Germinal center (tissue), 1 donor: ENCODE results near the gene KMT2B.

Source experiments
- DNase-seq: peaks from one replicate; pipeline ENCODE4 v3.0.0; 2012; ENCODE audit warnings: mixed read lengths, low spot score

Gene KMT2B

DNA sequence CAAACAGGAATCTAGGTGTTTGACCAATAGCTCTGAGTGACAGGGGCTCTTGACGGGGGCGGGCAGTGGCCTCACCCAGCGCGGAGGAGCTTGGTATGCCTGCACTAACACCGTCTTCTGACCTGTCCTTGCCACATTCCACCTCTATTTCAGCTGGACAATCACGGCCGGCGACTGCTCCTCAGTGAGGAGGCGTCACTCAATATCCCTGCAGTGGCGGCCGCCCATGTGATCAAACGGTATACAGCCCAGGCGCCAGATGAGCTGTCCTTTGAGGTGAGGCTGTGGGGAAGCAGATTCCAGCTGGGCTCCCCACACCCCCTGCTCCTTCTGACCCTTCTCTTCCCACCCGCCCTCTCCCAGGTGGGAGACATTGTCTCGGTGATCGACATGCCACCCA, 62.3 kb downstream of the KMT2B start:
- no peak for DNase-seq

DNA sequence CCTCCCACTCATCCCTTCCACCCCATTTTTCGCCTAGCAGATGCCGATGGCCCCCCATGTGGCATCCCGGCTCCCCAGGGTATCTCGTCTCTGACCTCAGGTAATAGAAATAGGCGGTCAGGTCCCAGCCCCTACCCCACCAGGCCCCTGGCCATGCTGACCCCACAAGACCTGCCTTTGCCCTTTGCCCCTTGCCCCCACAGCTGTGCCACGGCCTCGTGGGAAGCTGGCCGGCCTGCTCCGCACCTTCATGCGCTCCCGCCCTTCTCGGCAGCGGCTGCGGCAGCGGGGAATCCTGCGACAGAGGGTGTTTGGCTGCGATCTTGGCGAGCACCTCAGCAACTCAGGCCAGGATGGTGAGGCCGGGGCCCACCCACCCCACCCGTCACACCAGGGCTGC, 62.9 kb downstream of the KMT2B start:
- DNase-seq = no peak

DNA sequence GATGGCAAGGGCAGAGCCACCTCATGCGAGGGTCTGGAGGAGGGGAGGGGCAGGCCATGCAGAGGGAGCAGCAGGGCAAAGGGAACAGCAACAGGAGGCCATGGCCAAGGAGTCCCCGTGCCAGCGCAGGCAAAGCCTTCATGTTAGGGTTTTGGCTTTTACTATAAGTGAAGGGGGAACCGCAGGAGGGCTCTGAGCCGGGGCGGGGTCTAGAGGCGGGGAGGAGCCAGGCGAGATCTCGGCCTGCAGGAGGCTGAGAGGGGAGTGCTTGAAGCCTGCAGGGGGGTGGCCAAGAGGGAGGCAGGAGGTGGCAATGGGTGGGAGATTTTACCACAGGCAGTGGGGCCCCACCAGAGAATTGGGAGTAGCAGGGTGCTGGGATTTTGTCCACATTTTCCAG, 63.8 kb downstream of the KMT2B start:
- no peak for DNase-seq

DNA sequence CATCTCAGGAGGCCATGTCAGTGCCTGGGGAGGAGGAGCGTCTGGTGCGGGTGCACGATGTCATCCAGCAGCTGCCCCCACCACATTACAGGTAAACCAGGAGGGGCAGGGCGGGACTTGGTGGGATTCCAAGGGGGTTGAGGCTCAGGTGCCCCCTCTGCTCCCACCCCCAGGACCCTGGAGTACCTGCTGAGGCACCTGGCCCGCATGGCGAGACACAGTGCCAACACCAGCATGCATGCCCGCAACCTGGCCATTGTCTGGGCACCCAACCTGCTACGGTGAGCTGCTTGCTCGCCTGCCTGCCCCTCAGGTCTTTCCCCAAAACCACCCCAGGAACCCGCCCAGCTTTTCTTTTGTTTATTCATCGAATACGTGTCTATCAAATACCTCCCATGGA, 64.8 kb downstream of the KMT2B start:
- DNase-seq = no peak

DNA sequence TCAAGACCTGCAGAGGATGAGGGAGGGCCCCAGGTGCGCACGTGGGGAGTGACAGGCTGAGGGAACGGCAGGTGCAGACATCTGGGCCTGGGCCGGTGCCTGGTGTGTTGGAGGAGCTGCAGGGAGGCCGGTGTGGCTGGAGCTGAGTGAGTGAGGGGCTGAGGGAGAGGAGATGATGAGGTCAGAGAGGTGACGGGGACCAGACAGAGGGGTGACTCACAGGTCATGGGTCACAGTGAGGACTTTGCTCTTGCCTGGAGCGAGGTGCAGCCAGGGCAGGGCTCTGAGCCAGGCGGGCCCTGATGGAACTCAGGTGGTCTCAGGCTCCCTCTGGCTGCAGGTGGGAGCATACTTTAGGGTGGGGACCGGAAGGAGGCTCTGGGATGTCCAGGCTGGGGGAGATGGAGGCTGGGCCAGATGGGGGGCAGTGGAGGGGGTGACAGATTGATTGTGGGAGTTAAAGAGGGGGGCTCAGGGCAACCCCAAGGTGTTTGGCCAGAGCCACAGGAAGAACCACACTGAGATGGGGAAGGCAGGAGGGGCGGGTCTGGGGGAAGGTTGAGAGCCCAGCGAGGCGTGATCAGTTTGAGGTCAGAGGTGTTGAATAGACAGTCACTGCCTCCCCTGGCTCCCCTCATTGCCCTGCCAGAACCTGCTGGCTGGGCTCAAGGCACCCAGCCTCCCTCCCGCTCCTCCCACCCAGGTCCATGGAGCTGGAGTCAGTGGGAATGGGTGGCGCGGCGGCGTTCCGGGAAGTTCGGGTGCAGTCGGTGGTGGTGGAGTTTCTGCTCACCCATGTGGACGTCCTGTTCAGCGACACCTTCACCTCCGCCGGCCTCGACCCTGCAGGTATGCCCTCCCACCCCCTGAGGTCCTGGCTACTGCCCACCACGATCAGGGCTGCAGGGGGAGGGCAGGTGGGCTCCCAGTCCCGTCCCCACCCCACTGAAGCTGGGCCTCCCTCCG, 65.9 kb downstream of the KMT2B start:
- no peak for DNase-seq

DNA sequence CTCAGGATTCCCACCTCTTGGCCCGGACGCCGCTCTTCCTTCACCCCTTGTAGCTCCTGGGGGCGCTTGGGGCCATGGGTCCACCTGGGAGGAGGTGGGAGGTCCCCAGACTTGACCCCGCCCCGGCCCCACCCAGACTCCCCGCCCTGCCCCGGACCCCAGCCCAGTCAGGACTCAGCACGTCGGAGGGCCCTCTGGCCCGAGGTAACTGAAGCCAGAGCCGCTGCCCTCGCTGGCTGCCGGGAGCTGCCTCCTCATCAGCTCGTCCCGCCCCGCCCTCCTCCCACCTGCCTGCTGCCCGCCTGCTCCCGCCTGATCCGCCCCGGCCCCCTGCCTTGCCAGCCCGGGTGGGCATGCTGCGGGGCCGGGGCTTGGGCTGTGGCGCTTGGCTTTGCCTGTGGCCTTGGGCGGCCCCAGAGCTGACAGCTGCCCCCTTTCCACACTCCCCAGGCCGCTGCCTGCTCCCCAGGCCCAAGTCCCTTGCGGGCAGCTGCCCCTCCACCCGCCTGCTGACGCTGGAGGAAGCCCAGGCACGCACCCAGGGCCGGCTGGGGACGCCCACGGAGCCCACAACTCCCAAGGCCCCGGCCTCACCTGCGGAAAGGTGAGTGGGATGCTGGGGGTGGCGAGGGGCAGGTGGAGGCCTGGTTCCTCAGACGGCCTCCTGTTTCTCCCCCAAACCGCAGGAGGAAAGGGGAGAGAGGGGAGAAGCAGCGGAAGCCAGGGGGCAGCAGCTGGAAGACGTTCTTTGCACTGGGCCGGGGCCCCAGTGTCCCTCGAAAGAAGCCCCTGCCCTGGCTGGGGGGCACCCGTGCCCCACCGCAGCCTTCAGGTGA, 66.9 kb downstream of the KMT2B start:
- no peak for DNase-seq

DNA sequence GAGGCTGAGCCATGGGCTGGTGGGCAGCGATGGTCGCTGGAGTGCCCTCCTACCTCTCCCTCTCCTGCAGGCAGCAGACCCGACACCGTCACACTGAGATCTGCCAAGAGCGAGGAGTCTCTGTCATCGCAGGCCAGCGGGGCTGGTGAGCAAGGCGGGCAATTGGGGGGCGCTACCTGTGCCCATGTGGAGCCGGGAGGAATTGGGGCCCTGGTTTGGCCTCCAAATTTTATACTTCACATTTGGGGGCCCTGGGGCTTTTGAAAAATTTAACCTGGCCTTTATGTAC, 67.5 kb downstream of the KMT2B start:
- DNase-seq = no peak

DNA sequence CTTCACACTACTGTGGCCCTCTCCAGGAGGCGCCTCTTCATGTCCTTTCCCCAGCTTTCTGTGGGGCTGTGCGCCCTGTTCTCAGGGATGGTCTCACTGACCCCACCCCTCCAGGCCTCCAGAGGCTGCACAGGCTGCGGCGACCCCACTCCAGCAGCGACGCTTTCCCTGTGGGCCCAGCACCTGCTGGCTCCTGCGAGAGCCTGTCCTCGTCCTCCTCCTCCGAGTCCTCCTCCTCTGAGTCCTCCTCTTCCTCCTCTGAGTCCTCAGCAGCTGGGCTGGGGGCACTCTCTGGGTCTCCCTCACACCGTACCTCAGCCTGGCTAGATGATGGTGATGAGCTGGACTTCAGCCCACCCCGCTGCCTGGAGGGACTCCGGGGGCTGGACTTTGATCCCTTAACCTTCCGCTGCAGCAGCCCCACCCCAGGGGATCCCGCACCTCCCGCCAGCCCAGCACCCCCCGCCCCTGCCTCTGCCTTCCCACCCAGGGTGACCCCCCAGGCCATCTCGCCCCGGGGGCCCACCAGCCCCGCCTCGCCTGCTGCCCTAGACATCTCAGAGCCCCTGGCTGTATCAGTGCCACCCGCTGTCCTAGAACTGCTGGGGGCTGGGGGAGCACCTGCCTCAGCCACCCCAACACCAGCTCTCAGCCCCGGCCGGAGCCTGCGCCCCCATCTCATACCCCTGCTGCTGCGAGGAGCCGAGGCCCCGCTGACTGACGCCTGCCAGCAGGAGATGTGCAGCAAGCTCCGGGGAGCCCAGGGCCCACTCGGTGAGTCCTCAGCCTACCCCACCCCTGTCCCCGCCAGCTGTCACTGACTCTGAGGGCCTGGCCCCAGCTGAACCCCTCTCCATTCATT, 68.7 kb downstream of the KMT2B start:
- no peak for DNase-seq

DNA sequence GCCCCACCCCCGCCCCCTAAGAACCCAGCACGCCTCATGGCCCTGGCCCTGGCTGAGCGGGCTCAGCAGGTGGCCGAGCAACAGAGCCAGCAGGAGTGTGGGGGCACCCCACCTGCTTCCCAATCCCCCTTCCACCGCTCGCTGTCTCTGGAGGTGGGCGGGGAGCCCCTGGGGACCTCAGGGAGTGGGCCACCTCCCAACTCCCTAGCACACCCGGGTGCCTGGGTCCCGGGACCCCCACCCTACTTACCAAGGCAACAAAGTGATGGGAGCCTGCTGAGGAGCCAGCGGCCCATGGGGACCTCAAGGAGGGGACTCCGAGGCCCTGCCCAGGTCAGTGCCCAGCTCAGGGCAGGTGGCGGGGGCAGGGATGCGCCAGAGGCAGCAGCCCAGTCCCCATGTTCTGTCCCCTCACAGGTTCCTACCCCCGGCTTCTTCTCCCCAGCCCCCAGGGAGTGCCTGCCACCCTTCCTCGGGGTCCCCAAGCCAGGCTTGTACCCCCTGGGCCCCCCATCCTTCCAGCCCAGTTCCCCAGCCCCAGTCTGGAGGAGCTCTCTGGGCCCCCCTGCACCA, 69.5 kb downstream of the KMT2B start:
- DNase-seq = no peak
